Small intestine (tissue), 7 donors: Measurements from ENCODE around the gene CCDC6. TPM values are rescaled to one million over a fixed set of nuclear protein-coding genes. Genes with fewer than 3 reads are reported as not detected.
"Not testable (repeated sequence)": the region's sequence is repeated elsewhere in the genome, so short reads cannot be mapped to it uniquely, and the experiment has no call there.

Experiments
- DNase-seq, 2 donors: peaks; one replicate each; pipeline versions ENCODE4 v3.0.0 to v3.0.0-alpha.2; 2013
- FAIRE-seq: peaks from 2 replicates; lab custom pipeline; 2012; peaks lifted over from hg19 to GRCh38; lab: Jason Lieb, UNC
- H3K27ac ChIP-seq, 3 donors: one replicate each; pipeline ENCODE4 v1.5.1; 2013; ENCODE audit warnings: low read length in 2 of 3, mild to moderate bottlenecking in 2 of 3, control low read depth in 1 of 3, inconsistent platforms in 1 of 3, low read depth in 1 of 3, moderate library complexity in 1 of 3
- H3K27me3 ChIP-seq, 3 donors: one replicate each; pipeline ENCODE4 v1.6.1; 2013; ENCODE audit warnings: low read length in 3 of 3, inconsistent platforms in 1 of 3; ENCODE audit not compliant: control insufficient read depth in 3 of 3, insufficient read depth in 3 of 3
- H3K36me3 ChIP-seq, 3 donors: one replicate each; pipeline ENCODE4 v1.6.1; 2013; ENCODE audit warnings: low read length in 3 of 3, inconsistent platforms in 1 of 3, low read depth in 1 of 3, mild to moderate bottlenecking in 1 of 3, moderate library complexity in 1 of 3; ENCODE audit not compliant: control insufficient read depth in 3 of 3, insufficient read depth in 2 of 3
- H3K4me1 ChIP-seq, 3 donors: one replicate each; pipeline ENCODE4 v1.6.1; 2013; ENCODE audit warnings: low read length in 2 of 3, inconsistent platforms in 1 of 3, low read depth in 1 of 3, mild to moderate bottlenecking in 1 of 3, moderate library complexity in 1 of 3; ENCODE audit not compliant: control insufficient read depth in 3 of 3, insufficient read depth in 2 of 3
- H3K4me3 ChIP-seq, 3 donors: one replicate each; pipeline ENCODE4 v1.5.1; 2013; ENCODE audit warnings: low read length in 3 of 3, control low read depth in 1 of 3, inconsistent platforms in 1 of 3, low read depth in 1 of 3, mild to moderate bottlenecking in 1 of 3, moderate library complexity in 1 of 3
- H3K9me3 ChIP-seq, 2 donors: one replicate each; pipeline ENCODE4 v1.6.1; 2013; ENCODE audit warnings: low read depth in 1 of 2, low read length in 1 of 2; ENCODE audit not compliant: control insufficient read depth in 2 of 2, insufficient read depth in 1 of 2
- WGBS, 3 donors: extraction: QIAGEN DNeasy Blood & Tissue Kit; methylation state at CpG; one replicate each; pipeline ENCODE4 v1.1.7; 2013; 5-methylcytosine and 5-hydroxymethylcytosine counted together
- polyA plus RNA-seq, 4 donors: library from polyadenylated mRNA; stranded (reverse) in 3 of 4; unstranded in 1 of 4; fragments of 200-250 nt in 3 of 4; fragments of 120-200 nt in 1 of 4; gene quantifications; one replicate each; pipeline versions ENCODE4 v1.2.1 to v1.2.3, GENCODE V29; 2013
- donor health status: healthy with polysubstance abuse.
- donor health status: control.
- donor health status: control.
- donor health status: Bipolar disorder and iron deficiency.
- donor health status: healthy.

The CCDC6 gene
- polyA plus RNA-seq, 4 donors, result 16.5 to 44.4 (median 24.7) TPM

GRCh38 chr10:59887006-59887405 is 19.4 kb downstream of the CCDC6 start:
- Histone ChIP-seq H3K9me3 (no peaks in the 10 kb centered on the region), H3K27me3 (no peaks in the 10 kb centered on the region), H3K27ac (no peak overlapping the region), H3K4me1 (peaks cover 10 to 16% (median 10%) of the 10 kb centered on the region in 3 donors), H3K36me3 (peaks cover 0 to 19% (median 0%) of the 10 kb centered on the region in 3 donors), H3K4me3 (no peak overlapping the region)
- WGBS, 3 donors, result 71 to 76% (median 74%) methylated on average over 5 of the region's 5 CpGs
- DNase-seq (no peak), FAIRE-seq (no peak)

DNA sequence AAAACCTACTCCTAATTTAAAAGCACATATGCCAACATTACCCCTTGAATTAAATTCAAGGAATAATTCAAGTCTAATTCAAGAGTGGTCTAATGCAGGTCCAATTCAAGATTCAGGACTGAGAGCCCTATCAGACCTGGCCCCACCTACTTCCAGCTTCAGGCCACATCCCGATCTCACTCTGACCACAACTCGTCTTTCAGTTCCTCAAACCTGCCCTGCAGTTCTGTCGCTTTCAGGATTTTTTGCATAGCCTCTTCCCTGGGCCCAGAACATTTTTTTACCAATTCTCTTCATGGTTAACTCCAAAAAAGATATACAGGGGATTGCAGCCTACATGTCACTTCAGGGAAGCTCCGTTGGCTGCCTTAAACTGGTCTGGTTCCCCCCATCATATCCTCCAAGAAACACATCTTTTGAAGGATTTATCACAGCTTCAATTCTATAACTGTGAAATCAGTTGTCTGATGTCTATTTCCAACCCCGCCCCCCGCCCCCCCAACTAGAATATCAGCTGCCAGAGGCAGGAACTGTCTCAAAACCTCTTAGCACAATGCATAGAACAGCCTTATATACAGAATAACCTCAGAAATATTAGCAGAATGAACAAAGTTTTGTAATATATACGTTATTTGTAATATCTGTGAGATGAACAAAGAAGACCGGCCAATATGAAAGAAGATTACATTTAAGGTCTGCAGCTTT is 20.8 kb downstream of the CCDC6 start:
- 52 to 76% (median 60%) methylated on average over 8 of the region's 8 CpGs for WGBS, 3 donors
- FAIRE-seq, result no peak
- Histone ChIP-seq H3K4me3 (no peak overlapping the region), H3K4me1 (peaks cover 0 to 13% (median 4%) of the 10 kb centered on the region in 3 donors), H3K27ac (no peak overlapping the region), H3K36me3 (peaks cover 0 to 19% (median 0%) of the 10 kb centered on the region in 3 donors), H3K9me3 (no peaks in the 10 kb centered on the region), H3K27me3 (no peaks in the 10 kb centered on the region)
- DNase-seq, result no peak

GRCh38 chr10:59884893-59885292 is 21.5 kb downstream of the CCDC6 start:
- FAIRE-seq, H3K4me3 ChIP-seq, DNase-seq, H3K27ac ChIP-seq, H3K27me3 ChIP-seq, H3K9me3 ChIP-seq: not testable (repeated sequence)
- Histone ChIP-seq H3K36me3 (peaks cover 0 to 15% (median 0%) of the 10 kb centered on the region in 3 donors), H3K4me1 (peaks cover 0 to 16% (median 4%) of the 10 kb centered on the region in 3 donors)
- WGBS, 3 donors, result 94 to 99% (median 94%) methylated on average over 8 of the region's 8 CpGs

DNA sequence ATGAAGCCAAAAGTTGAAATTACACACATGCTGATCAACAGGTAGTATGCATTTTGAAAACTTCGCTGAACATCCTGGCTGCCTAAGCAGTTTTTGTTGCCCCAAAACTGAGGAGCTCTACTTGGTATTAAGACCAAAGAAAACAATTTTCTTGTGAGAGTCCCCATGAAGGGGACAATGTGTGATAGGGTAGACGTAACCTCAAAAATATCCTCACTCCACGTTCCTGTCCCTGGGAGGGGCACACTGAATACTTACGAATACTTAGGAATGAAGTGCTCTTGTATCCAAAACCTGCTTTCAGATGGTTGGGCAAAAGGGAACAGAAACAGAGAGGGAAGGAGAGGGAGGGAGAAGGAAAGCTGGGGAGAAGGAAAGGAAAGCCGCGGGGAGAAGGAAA is 24.7 kb downstream of the CCDC6 start:
- FAIRE-seq (no peak), DNase-seq (no peak)
- H3K27me3 ChIP-seq, result no peaks in the 10 kb centered on the region
- no peaks in the 10 kb centered on the region for H3K36me3 ChIP-seq
- no peak overlapping the region for H3K27ac ChIP-seq
- H3K9me3 ChIP-seq, result no peaks in the 10 kb centered on the region
- no peak overlapping the region for H3K4me3 ChIP-seq
- 65 to 75% (median 69%) methylated on average over 5 to 6 of the region's 6 CpGs for WGBS, 3 donors
- H3K4me1 ChIP-seq, result peaks cover 0 to 17% (median 0%) of the 10 kb centered on the region in 3 donors

DNA sequence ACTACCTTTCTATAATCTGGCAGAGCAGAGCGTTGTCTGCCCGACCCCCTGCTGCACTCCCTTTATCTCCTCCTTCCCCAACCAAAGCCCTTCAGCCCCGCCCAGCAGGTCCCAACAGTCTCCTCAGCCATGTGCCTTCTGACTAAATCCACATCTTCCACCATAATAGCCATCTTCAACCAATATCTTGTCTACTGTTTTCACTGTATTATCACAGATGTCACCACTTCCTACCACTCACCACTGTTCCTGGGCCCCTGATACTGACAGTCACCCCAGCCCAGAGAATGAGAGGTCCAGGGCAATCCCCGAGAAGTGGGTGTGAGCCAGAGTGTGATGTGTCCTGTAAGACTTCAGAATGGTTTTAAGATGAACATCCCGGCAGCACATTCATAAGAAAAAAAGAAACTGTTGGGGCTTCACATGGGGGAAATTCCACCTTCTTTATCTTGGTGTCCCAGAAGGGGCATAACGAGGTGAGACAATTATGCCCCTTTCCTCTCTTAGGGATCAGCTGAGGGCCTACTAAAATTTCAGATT is 25.3 kb downstream of the CCDC6 start:
- H3K27me3 ChIP-seq, result no peaks in the 10 kb centered on the region
- 57 to 75% (median 65%) methylated on average over 5 to 6 of the region's 6 CpGs for WGBS, 3 donors
- no peak for DNase-seq
- no peak overlapping the region for H3K27ac ChIP-seq
- H3K4me3 ChIP-seq, result no peak overlapping the region
- H3K4me1 ChIP-seq, result peaks cover 0 to 17% (median 0%) of the 10 kb centered on the region in 3 donors
- H3K36me3 ChIP-seq, result no peaks in the 10 kb centered on the region
- H3K9me3 ChIP-seq, result no peaks in the 10 kb centered on the region
- no peak for FAIRE-seq

- Histone ChIP-seq H3K27ac (no peak overlapping the region), H3K9me3 (no peaks in the 10 kb centered on the region), H3K36me3 (no peaks in the 10 kb centered on the region), H3K4me1 (peaks cover 0 to 12% (median 0%) of the 10 kb centered on the region in 3 donors), H3K27me3 (no peaks in the 10 kb centered on the region), H3K4me3 (no peak overlapping the region)
- DNase-seq (no peak), FAIRE-seq (no peak)
- 69 to 71% (median 69%) methylated on average over 6 of the region's 6 CpGs for WGBS, 3 donors
Observed at GRCh38 chr10:59880019-59880717, 26.2 kb downstream of the CCDC6 start.

- DNase-seq (no peak), FAIRE-seq (no peak)
- Histone ChIP-seq H3K9me3 (no peaks in the 10 kb centered on the region), H3K4me3 (no peak overlapping the region), H3K4me1 (peaks cover 0 to 12% (median 0%) of the 10 kb centered on the region in 3 donors), H3K27me3 (no peaks in the 10 kb centered on the region), H3K36me3 (no peaks in the 10 kb centered on the region), H3K27ac (no peak overlapping the region)
- WGBS, 3 donors, result 54 to 77% (median 60%) methylated on average over 4 of the region's 4 CpGs
Observed at GRCh38 chr10:59879363-59879913, 26.9 kb downstream of the CCDC6 start.

DNA sequence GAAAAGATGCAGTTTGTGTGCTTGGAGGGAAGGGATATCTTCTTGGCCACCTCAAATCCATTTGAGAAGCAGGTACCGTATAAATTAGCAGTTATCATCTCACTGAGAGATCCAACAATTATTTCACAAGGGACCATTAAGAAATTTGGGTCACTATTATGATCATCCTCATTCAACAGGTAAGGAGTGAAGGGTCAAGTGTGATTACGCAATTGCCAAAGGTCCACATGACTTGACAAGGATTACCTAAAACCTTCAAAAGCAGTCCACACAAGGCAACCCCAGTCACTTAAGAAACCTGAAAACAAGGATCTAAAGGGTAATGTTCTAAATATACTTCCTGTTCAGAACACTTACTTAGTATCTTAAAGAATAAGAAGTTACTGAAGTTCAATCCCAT is 27.4 kb downstream of the CCDC6 start:
- no peak for DNase-seq
- Histone ChIP-seq H3K4me3 (no peak overlapping the region), H3K4me1 (peaks cover 0 to 12% (median 0%) of the 10 kb centered on the region in 3 donors), H3K9me3 (no peaks in the 10 kb centered on the region), H3K27me3 (no peaks in the 10 kb centered on the region), H3K27ac (no peak overlapping the region), H3K36me3 (no peaks in the 10 kb centered on the region)
- 88 to 98% (median 95%) methylated on average over 2 of the region's 2 CpGs for WGBS, 3 donors
- no peak for FAIRE-seq
